WI38 (cell line): ENCODE data around the gene TSHZ1.

Source experiments
- H3K4me3 ChIP-seq: 2 replicates; pipeline ENCODE4 v1.5.1; 2011; ENCODE audit warnings: low read depth, mild to moderate bottlenecking, control low read depth, low read length
- TF ChIP-seq, protein P1 (sequence below): IDR thresholded peaks from 2 replicates; pipeline ENCODE4 v1.5.1; 2012; ENCODE audit warnings: low read depth, mild to moderate bottlenecking, control low read depth, low read length

The TSHZ1 gene

GRCh38 chr18:75280427-75281280 is 70.1 kb downstream of the TSHZ1 start:
- TF ChIP-seq, protein P1, sequence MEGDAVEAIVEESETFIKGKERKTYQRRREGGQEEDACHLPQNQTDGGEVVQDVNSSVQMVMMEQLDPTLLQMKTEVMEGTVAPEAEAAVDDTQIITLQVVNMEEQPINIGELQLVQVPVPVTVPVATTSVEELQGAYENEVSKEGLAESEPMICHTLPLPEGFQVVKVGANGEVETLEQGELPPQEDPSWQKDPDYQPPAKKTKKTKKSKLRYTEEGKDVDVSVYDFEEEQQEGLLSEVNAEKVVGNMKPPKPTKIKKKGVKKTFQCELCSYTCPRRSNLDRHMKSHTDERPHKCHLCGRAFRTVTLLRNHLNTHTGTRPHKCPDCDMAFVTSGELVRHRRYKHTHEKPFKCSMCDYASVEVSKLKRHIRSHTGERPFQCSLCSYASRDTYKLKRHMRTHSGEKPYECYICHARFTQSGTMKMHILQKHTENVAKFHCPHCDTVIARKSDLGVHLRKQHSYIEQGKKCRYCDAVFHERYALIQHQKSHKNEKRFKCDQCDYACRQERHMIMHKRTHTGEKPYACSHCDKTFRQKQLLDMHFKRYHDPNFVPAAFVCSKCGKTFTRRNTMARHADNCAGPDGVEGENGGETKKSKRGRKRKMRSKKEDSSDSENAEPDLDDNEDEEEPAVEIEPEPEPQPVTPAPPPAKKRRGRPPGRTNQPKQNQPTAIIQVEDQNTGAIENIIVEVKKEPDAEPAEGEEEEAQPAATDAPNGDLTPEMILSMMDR = no peak
- no peak overlapping the region for H3K4me3 ChIP-seq

DNA sequence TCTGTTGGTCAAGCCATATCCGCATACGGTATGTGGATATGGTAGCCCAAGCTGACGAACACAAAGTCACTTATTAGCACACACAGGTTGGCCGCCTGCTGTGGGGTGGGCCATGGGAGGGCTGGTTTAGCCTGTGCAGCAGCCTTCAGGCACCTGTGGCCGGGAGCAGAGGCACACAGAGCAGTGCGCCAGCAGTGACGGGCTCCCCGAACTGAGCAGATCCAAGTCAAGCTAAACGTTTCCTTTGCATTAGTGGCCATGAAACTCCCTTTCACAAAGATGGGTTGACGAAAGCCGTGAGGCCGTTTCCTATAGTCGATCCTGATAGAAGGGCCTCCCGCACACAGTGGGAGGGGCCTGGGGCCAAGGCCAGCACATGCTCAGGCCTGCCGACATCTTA is 72.1 kb downstream of the TSHZ1 start:
- no peak overlapping the region for H3K4me3 ChIP-seq
- TF ChIP-seq, protein P1 = no peak

DNA sequence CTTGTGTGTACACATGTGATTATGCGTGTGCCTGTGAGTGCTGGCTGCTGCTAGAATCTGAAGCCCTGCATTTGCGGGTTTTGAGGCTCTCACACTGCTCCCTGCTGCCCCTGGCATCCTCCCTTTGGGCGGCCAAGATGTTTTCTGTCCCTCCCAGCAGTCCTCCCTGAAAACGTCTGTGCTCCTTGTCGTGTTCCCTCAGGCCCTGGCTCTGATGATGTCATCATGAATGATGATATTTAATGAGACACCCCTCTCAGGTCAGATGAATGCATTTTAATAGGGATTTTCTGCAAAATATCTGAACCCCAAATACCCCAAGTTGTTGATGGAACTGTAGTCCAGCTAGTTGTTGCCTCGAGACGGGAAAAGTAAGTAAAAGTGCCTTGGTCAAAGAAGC is 73.1 kb downstream of the TSHZ1 start:
- H3K4me3 ChIP-seq = no peak overlapping the region
- TF ChIP-seq, protein P1 = no peak

DNA sequence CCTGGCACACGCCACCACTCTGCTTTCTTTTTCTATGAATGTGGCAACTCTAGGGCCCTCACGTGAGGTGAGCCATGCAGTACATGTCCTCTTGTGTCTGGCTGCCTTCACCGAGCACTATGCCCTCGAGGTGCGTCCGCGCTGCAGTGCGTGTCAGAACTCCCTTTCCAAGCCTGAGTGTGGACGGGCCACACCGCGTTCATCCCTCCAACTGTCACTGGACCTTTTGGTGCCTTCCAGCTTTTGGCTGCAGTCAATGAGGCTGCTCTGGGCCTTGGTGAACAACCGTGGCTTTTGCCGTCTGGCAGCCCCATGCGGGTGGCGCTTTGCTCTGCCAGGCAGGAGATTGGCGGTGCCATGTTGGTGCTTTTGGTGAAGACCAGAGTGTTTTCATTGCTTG is 74.0 kb downstream of the TSHZ1 start:
- TF ChIP-seq, protein P1 = no peak

GRCh38 chr18:75285876-75286275 is 75.3 kb downstream of the TSHZ1 start:
- H3K4me3 ChIP-seq = no peak overlapping the region
- TF ChIP-seq, protein P1 = no peak

More for the DNA sequence above, 74.0 kb downstream of the TSHZ1 start:
- H3K4me3 ChIP-seq = no peak overlapping the region

DNA sequence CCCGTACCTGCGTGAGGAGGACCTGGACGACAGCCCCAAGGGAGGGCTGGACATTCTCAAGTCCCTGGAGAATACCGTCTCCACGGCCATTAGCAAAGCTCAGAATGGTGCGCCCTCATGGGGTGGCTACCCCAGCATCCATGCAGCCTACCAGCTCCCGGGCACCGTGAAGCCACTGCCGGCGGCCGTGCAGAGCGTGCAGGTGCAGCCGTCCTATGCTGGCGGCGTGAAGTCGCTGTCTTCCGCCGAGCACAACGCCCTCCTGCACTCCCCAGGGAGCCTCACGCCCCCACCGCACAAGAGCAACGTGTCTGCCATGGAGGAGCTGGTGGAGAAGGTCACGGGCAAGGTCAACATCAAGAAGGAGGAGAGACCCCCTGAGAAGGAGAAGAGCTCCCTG is 76.4 kb downstream of the TSHZ1 start:
- TF ChIP-seq, protein P1 = no peak
- H3K4me3 ChIP-seq = no peak overlapping the region

GRCh38 chr18:75287700-75288099 is 77.1 kb downstream of the TSHZ1 start:
- TF ChIP-seq, protein P1 = no peak

More at GRCh38 chr18:75287700-75288099, 77.1 kb downstream of the TSHZ1 start:
- H3K4me3 ChIP-seq = no peak overlapping the region
